ENCODE results near the gene ESAM.

ESAM gene

DNA sequence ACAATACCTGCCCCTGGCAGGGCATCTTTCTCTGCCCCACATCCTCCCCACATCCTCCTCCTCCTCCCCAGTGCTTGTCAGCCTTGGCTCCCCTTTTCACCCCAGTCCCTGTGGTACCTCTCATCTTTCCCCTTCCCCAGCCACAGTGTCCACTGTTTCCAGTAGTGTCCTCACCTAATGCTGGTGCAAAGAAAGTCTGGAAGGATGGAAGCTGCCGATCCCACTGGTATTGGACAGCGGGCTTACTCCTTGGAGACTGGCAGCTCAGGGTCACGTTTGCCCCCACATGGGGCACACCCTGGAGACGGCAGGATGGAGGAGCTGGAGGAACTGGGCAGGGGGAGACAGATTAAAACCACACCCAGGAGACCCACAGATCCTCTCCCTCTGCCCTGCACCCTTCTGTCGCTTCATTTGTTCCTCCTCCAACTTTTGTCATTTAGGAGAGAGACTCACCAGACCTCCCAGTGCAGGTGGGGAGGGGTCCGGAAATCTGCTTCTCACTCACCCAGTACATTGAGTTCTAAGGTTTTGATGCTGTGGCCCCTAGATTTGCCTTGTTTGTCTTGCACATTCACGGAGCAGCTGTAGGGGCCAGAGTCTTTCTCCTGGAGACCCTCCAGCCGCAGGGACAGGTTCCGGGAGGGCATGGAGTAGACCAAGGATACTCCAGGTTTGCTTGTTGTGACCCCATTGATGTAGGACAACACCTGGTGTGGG lies 5.9 kb downstream of the ESAM start:
- in situ Hi-C loops (cut with HindIII; ENCODE audit: low pct_ligation_motif_present, low pct_unique_long_range_greater_than_20kb, low sequenced_read_pairs), result no loop called here
- DNase-seq, result no peak

DNA sequence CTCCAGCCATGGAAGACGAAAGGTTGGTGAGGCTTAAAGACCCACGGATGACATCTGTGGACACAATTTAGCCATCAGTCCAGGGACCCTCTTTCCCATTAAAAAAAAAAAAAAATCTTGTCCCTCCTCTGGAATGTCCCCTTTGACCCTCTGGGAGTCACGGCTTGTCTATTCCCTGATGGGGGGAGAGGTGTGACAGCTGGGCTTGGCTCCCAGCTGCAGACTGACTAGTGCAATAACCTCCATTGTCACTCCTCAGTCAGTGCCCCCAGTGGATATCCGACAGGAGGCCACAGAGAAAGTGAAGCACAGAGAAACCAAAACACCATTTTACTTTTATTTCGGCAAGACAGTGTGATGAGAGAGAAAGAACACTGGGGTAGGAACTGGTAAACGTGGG lies 7.4 kb downstream of the ESAM start:
- in situ Hi-C loops (cut with HindIII; ENCODE audit: low pct_ligation_motif_present, low pct_unique_long_range_greater_than_20kb, low sequenced_read_pairs), result no loop called here

DNA sequence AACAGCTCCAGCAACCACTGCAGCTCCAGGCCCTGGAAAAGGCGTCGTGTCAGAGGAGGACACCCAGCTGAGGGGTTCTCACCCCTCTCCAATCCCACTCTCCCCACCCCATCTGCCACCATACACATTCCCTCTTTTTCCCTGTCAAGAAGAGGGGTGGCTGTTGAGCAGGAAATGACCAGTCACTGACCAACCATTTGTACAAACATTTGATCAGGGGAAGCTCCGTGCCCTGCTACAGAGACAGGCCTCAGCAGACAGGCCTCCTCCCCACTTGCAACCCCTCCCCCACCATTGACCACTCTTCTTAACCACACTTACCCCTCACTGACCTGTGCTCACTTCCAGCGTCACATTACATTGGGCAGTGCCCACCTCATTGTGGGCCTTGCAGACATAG lies 7.8 kb downstream of the ESAM start:
- in situ Hi-C loops (cut with HindIII; ENCODE audit: low pct_ligation_motif_present, low pct_unique_long_range_greater_than_20kb, low sequenced_read_pairs), result no loop called here
- no peak for DNase-seq

More for the DNA sequence above, 7.4 kb downstream of the ESAM start:
- DNase-seq, result no peak

DNA sequence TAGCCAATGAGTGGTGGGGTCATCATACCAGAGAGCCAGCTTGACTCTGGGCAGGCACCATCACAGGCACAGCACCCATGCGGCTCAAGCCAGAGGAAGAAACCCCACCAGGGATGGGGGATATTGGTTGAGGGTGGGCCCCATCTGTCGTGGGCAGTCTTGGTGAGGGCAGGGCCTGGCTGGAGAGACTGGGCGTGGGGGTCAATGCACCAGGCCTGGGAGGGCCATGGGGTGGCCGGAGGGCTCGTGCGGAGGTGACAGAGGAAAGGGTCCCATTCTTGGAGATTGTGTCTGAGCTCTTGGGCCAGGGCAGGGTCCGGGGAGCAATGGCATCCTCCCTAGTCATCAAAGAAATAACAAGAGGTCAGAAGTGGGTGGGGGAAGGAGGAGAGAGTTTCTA lies 8.5 kb downstream of the ESAM start:
- in situ Hi-C loops (cut with HindIII; ENCODE audit: low pct_ligation_motif_present, low pct_unique_long_range_greater_than_20kb, low sequenced_read_pairs), result no loop called here
- DNase-seq, result no peak

DNA sequence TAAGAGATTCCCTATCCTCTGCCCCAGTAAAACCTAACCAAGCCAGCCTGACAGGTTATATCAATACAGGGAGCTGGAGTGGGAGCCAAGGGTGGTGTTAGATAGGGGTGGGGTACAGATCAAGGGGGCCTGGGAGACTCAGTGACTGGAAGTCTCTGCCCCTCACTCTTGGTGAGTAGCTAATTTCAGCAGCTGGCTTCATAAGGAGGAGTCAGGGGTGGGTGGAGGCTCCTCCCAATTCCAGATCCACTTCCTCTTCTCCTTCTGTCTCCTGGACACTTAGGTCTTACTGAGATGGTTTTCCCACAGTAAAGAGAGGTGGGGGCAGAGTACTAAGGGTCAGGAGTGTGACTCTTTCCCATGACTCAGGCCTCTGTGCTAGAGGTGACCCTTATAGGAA lies 8.9 kb downstream of the ESAM start:
- no peak for DNase-seq
- in situ Hi-C loops (cut with HindIII; ENCODE audit: low pct_ligation_motif_present, low pct_unique_long_range_greater_than_20kb, low sequenced_read_pairs), result no loop called here

DNA sequence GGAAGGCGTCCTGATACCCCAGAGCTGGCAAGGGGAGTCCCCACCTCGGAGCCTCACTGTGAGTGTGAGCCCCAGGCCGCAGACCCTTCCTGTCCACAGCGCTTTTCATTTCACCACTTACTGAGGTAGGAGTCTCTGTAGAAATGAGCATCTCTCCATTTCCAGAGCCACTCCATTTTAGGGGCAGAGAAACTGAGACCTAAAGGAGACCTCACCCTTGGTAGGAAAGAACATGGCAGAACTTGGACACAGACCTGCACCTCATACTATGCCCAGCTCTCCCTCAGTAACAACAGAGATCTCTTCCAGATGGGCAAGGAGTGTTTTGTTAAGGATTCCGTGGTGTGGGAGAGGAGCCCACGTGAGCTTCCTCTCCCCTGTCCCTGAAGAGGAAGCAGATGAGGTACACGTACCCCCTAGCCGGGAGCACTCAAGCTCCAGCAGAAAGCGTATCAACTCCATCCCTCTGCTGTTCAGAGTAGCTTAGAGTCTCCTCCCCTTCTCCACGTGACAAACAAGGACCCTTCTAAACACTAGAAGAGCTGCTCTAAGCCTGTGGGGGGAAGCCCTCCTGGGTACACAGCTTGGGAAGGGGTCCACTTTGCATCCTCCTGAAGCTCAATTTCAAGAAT lies 9.5 kb downstream of the ESAM start:
- in situ Hi-C loops (cut with HindIII; ENCODE audit: low pct_ligation_motif_present, low pct_unique_long_range_greater_than_20kb, low sequenced_read_pairs), result no loop called here
- no peak for DNase-seq

DNA sequence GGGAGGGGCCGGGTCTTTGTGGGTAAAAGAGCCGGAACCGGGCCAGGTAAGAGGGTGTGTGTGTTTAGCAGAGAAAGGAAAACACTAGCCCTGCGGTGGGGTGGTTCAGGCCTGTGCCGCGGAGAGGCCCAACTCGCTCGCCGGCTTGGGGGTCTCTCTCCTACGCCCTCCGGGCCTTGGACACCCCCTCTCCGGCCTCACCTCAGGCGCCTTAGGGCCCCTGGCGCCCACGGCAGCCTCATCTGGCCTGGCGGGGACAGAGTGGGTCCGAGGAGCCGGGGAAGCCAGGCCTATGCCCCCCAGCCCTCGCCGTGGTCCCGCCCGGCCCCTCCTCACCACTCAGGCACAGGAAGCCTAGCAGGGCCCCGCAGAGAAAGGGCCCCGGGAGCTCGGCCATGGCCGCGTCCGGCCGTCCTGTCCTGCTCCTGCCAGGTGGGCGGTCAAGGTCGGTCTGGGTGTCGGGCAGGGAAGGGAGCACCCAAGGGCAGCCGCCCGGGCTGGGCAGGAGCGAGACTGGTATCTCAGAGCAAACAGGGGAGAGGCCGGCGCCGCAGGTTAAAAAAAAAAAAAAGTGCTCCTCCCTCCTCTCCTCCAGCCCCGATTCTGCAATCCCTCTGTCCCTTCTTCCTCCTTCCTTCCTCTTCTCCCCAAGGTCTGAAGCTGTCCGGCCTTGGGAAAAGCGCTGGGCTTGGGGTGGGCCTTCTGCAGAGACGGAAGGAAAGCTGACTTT lies 10.2 kb downstream of the ESAM start, which contains the start of gene VSIG2:
TSS of gene VSIG2 (minus strand) at position 515 of the 730 bp plus-strand sequence. CDS start at position 397, 118 bp downstream.
- in situ Hi-C loops (cut with HindIII; ENCODE audit: low pct_ligation_motif_present, low pct_unique_long_range_greater_than_20kb, low sequenced_read_pairs), result no loop called here
- no peak for DNase-seq

DNA sequence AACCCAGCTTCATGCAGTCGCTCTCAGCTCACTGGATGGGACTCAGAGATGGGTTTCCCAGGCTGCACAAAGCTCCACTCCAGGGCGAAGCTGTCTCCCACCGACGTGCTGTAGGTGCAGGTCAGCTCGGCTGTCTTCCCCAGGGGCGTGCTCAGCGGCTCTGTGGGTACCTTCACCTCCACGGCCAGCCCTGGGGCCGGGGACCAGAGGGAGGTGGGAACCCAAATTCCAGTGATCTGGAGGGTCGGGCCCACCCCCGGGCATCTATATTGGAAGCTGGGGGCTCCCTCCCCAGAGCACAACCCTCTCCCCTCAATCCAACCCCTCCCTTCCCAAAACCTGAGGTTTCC lies 10.7 kb downstream of the ESAM start:
- in situ Hi-C loops (cut with HindIII; ENCODE audit: low pct_ligation_motif_present, low pct_unique_long_range_greater_than_20kb, low sequenced_read_pairs), result no loop called here

DNA sequence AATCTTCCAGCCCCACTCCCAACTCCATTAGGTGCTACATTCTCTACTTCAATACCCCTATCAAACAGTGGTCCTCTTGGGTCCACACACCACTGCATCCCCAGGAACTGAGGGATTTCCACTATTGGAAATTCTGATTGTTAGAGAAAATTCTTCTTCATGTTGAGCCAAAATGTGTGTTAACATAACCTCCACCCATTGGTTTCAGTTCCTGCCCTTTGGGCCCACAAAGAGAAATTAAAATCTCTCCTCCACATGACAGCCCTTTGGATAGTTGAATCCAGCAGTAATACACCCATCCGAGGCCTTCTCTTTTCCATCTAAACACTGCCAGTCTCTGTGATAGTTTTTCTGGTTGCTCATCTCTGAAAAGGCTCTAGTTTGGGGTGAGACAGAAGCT lies 12.2 kb downstream of the ESAM start:
- in situ Hi-C loops (cut with HindIII; ENCODE audit: low pct_ligation_motif_present, low pct_unique_long_range_greater_than_20kb, low sequenced_read_pairs), result no loop called here
- no peak for DNase-seq

More for the DNA sequence above, 10.7 kb downstream of the ESAM start:
- DNase-seq, result no peak

DNA sequence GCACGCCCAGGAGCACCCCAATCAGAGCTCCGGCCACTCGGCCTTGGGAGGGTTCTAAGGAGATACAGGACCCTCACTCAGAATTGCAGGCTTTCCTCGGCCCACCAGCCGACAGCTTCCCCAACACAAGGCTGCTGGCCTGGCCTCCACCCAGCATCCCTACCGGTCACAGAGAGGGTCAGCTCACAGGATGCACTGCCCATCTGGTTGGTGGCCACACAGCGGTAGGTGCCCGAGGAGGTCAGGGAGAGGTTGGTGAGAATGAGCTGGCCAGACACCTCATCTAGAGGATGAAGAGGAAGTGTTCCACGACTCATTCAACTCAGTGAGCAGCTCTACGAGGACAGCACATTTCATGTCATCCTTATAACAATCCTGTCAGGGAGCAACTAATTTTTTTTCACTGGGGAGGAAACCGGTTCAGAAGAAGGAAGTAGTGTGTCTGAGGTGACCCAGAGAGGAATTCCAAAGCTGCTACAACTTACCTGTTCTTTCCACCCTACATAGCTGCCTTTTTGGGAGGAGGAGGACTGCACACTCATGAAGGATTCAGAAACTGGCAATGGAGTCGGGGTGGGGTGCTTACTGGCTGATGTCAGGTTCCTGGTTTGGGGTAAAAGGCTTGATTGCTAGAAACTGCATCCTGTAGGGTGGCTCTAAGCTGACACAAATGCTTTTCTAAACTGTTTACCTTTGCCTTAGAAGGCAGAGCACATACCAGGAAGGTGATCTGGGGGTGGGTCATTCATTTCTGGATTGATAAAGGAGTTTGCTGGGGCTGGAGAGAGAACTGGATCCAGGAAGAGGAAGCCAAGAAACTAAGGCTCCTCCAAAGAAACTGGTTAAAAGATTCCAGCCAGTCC lies 13.4 kb downstream of the ESAM start:
- in situ Hi-C loops (cut with HindIII; ENCODE audit: low pct_ligation_motif_present, low pct_unique_long_range_greater_than_20kb, low sequenced_read_pairs), result no loop called here

DNA sequence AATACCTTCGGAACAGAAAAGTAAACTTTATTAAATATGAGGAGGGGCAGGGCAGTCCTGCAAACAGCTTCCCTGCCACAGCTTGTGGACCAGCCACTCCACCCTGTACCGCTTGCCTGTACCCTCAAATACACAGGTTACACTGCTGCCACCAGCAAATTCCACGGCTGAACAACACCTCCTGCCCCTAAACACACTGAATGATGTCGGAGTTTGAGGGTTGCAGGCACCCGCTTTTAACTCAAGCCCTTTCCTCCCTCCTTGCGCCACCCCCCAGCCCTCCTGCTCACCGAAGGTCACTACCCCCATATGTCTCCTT lies 14.0 kb downstream of the ESAM start:
- in situ Hi-C loops (cut with HindIII; ENCODE audit: low pct_ligation_motif_present, low pct_unique_long_range_greater_than_20kb, low sequenced_read_pairs), result no loop called here
- no peak for DNase-seq

More for the DNA sequence above, 13.4 kb downstream of the ESAM start:
- peak; percentile 21 for DNase-seq

DNA sequence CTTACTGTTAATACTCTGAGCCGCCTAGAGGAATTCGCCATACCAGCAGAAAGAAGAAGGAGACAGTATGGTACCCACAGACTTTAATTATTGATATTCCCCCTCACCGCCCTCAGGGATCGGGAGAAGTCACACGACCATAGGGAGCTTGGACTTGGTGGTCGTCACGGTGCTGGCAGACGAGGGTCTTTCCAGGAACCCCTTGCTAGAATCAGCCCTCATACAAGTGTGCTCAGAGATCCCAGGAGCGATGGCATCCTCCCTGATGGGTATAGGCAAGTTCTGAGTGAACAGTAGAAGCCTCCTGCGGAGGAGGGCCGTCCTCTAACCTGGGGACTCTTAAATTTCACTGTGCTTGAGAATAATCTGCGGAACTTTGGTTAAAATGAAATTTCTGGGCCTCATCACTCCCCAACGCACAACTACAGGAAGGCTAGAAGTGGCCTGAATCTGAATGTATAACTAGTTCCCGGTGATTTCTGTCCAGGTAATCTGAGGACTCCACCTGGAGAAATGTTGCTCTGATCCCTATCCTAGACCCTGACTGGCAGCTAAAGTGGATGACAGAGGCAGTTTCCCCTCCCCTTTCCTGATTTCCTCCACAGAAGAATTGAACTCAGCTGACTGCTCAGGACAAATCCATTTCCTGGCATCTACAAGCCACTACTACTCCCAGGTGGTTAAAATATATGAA lies 14.5 kb downstream of the ESAM start:
- in situ Hi-C loops (cut with HindIII; ENCODE audit: low pct_ligation_motif_present, low pct_unique_long_range_greater_than_20kb, low sequenced_read_pairs), result no loop called here
- DNase-seq, result no peak

DNA sequence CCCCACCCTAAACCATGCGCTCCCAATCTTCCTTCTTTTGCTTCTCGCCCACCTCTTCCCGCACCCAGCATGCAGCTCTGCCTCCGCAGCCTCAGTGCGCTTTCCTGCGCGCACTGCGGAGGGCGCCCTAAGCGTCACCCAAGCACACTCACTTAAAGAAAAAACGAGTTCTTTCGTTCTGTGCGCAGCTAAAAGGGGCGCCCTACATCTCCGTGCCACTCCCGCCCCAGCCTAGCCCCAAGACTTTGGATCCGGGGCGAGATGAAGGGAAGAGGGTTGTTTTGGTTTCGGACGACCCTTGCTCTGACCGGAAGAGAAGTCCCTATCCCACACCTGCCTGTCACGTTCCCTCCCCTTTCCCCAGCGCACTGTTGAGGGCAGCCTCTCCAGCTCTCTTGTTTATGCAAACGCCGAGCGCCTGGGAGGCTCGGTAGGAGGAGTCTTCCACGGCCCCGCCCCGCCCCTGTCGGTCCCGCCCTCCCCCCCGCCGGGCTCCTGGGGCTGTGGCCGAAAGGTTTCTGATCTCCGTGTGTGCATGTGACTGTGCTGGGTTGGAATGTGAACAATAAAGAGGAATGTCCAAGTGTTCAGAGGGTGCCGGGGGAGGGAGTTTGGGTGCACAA lies 15.4 kb downstream of the ESAM start:
- peak; percentile 87 for DNase-seq
- in situ Hi-C loops (cut with HindIII; ENCODE audit: low pct_ligation_motif_present, low pct_unique_long_range_greater_than_20kb, low sequenced_read_pairs), result no loop called here

DNA sequence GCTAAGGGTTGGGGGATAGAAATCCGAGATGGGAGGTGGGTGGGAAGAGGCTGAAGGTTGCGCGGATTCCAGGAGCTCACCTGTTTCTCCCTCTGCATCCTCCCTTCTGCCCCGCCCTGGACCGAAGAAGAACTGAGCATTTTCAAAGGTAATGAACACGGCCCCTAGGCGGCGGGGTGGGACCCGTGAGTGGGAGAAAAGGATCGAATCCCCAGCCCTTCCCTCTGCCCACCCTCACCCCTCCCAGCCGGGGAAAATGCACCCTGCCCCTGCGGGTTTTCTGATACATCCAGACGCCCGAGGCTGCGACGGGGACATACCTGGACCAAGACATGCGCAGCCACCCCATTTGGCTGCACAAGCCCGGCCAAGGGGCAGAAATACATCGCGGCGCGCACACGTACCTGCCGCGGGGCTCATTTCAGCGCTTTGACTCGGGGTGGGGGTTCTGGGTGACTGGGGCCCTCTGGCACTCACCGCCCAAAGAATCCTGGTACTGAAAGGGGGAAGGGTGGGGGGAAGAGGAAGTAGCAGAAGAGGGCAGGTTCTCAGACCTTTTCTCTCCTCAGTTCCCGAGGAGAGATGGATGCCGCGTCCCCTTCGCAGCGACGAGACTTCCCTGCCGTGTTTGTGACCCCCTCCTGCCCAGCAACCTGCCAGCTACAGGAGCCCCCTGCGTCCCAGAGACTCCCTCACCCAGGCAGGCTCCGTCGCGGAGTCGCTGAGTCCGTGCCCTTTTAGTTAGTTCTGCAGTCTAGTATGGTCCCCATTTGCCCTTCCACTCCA lies 16.1 kb downstream of the ESAM start:
- DNase-seq, result peak; percentile 38

DNA sequence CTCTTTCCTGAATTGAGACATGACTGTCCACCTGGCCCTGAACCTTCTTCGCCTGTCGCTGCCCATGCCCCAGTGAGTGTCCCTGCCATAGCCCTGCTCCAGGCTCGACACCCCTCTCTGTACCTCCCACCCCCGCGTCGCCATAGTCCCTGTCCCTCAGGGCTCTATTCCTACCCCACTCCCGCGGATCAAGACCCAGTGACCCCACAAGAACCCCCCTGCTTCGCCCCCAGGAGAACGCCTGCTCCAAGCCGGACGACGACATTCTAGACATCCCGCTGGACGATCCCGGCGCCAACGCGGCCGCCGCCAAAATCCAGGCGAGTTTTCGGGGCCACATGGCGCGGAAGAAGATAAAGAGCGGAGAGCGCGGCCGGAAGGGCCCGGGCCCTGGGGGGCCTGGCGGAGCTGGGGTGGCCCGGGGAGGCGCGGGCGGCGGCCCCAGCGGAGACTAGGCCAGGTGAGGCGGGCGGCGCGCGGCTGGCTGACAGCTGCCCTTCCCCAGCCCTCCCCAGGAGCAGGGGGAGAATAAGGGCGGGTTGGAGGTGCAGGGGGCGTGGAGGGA lies 16.7 kb downstream of the ESAM start:
- DNase-seq, result no peak
- in situ Hi-C loops (cut with HindIII; ENCODE audit: low pct_ligation_motif_present, low pct_unique_long_range_greater_than_20kb, low sequenced_read_pairs), result no loop called here

More for the DNA sequence above, 16.1 kb downstream of the ESAM start:
- in situ Hi-C loops (cut with HindIII; ENCODE audit: low pct_ligation_motif_present, low pct_unique_long_range_greater_than_20kb, low sequenced_read_pairs), result no loop called here

DNA sequence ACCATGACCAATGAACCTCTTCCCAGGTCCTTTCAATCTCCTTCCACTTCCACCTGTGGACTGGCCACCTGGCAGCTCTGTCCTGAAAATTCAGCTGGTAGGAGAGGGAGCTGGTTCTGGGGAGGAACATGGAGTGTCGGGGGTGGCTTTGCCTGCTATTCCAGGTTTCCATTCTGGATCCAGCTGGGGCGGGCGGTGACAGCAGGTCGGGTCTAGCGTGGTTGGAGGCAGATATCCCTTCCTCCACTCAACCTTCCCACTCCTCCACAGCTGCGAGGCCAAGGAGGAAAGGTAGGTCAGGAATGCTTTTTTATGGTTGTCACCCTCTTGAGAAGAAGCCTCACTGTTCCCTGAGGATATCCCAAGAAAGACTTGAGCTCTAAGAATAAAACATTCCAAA lies 19.0 kb downstream of the ESAM start:
- DNase-seq, result no peak
- in situ Hi-C loops (cut with HindIII; ENCODE audit: low pct_ligation_motif_present, low pct_unique_long_range_greater_than_20kb, low sequenced_read_pairs), result no loop called here

DNA sequence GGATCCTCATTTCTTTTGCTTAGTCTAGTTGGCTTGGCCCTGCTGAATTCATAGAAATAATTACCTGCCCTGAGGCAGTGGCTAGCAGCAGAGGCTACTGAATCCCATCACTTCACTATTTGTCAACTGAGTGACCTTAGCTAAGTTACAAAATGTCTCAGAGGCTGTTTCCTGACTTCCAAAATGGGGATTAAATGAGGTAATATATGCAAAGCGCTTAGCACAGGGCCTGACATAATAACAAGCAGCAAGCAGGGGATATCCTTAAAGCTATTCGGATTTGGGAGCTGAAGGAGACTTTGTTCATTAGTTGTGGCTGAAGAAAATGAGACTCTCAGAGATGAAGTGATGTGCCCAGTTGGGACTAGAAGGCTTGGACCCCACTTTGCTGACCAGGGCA lies 19.5 kb downstream of the ESAM start:
- DNase-seq, result no peak
- in situ Hi-C loops (cut with HindIII; ENCODE audit: low pct_ligation_motif_present, low pct_unique_long_range_greater_than_20kb, low sequenced_read_pairs), result no loop called here
